ENCODE data around the gene BET1.

Gene BET1

DNA sequence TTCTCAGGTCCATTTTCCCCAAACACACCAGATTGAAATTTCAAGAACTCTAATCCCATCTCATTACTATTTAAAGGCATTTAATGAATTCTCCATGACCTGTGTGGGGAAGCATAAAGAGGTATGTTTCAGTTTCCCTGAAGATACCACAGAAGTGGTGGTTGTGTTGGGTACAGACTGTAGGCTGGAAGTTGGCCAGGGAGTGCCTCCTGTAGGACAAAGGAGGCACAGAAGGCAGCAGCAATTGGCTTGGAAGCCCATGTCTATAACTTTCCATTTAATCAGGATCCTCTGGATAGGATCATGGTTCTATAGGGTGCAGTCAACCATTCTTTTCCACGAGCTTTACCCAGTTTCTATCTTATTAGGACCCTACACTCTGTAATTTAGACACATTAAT lies 8.6 kb upstream of the BET1 start:
- peak; percentile 7 for DNase-seq (ENCODE audit: low read depth)

- no peak for DNase-seq (ENCODE audit: low read depth)
These were observed 7.7 kb upstream of the BET1 start for GRCh38 chr7:94011714-94012353.

DNA sequence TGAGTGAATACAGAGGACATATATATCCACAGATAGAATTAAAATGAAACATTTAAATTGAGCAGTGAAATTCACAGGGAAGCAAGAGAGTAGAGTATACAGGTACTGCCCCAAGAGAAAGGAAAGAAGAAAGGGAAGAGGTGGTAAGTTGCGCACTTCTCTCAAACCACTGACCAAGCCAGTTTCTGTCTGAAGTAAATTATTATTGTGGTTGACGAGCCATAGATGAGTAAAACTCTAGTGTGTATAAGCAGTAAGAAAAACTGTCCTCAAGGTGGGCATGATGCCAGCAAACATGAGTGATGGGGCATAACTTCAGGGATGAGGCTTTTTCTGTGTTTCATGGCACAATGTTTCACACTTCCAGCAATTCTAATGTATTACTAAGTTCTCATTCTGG lies 4.4 kb upstream of the BET1 start:
- peak; percentile 21 for DNase-seq (ENCODE audit: low read depth)

DNA sequence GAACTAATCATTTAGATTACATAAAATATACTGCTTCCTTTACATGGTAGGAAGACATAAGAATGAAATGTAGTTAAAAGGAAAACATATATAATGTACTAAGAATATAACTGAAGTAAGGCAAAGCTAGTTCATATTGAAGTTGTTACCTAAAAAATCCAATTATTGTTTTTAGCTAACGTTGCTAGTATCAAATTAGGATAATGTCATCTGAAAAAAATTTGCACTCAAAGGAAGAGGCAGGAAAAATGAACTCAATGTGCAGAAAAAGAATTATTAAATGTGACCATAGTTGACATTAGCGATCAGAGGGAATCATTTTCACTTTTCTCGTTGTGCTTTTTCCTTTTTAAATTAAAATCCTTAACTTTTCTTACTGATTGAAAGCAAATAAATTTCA lies 1.6 kb upstream of the BET1 start:
- DNase-seq (ENCODE audit: low read depth), result no peak

DNA sequence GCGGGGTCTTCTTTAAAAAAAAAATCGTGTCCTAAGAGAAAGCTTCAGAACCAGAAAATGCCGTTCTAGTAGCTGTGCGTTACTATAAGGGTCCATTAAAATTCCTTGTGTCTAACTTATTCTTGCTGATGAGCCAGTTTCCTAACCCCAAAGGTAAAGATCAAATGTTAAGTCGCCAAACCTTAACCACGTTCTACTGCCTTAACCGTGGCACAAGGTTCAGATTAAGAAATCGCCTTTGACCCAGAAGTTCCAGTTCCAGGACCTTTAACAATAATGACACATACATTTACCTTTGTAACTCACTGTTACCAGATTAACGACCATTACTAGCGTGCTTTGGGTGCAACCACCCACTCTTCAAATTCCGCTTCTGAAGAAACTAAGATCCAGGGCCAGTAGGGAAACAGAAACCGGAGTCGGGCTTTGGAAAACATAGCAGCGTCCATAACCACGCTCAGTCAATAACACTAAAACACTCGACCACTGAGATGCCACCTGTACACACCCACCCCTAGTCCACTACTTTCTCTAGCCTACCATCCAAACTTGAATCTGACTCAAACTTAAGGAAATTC lies 620 bp downstream of the BET1 start:
- peak; percentile 43 for DNase-seq (ENCODE audit: low read depth)

GRCh38 chr7:94001396-94001795 lies 2.8 kb downstream of the BET1 start:
- peak; percentile 57 for DNase-seq (ENCODE audit: low read depth)

- no peak for DNase-seq (ENCODE audit: low read depth)
These were observed 6.3 kb downstream of the BET1 start for GRCh38 chr7:93997868-93998267.

GRCh38 chr7:93992421-93993110 lies 11.6 kb downstream of the BET1 start:
- DNase-seq (ENCODE audit: low read depth), result no peak

DNA sequence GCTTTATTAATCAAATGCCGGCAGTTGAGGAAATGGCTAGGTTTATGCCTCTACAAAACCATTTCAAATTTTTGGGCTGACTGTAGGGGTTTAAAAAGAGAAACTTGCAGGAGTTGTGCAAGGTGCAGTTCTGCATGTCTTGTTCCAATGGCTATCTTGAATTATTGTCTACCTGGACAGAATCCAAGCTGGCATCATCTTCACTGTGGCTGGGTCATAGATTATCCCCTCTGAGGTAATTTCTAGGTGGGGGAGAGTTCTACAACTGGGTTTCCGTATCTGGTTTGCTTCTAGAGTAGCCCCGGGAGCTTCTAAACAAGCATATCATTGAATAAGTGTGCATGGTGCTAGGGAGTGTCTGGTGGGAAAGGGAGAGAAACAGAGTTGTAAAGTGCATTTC lies 16.9 kb downstream of the BET1 start:
- no peak for DNase-seq (ENCODE audit: low read depth)

DNA sequence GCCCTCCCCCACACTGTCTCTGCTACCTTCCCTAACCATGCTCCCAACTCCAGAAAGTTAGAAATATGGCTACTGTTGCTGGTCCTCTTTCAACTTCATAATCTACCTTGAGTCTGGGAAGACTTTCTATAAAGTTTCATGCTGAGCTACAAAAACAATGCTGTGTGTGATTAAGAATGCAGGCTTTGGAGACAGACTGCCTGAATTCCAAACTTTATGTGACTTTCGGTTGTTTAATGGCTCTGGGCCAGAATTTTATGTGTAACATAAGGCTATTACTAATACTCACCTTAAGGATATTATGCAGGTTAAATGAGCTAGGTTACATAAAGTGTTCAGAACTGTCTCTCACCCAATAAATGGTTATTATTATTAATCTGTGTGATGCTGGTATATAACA lies 19.1 kb downstream of the BET1 start:
- peak; percentile 37 for DNase-seq (ENCODE audit: low read depth)

DNA sequence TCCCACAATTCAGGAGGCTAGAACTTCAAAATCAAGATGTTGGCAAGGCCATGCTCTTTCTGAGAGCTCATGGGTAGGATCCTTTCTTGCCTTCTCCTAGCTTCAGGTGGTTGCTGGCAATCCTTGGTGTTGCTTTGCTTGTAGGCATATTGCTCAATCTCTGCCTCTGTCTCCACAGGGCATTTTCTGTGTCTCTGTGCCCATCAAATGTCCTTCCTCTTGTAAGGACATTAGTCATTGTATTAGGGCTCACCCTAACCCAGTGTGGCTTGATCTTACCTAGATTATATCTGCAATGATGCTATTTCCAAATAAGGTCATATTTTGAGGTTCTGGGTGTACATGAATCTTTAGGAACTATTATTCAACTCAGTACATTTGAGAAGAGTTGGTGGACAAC lies 20.1 kb downstream of the BET1 start:
- DNase-seq (ENCODE audit: low read depth), result no peak

GRCh38 chr7:93981480-93981874 lies 22.7 kb downstream of the BET1 start:
- peak; percentile 30 for DNase-seq (ENCODE audit: low read depth)

GRCh38 chr7:93980744-93981479 lies 23.2 kb downstream of the BET1 start:
- DNase-seq (ENCODE audit: low read depth), result peak; percentile 54

GRCh38 chr7:93977211-93977950 lies 26.8 kb downstream of the BET1 start:
- no peak for DNase-seq (ENCODE audit: low read depth)

GRCh38 chr7:93973134-93973533 lies 31.0 kb downstream of the BET1 start:
- DNase-seq (ENCODE audit: low read depth), result peak; percentile 33

GRCh38 chr7:93972029-93972725 lies 32.0 kb downstream of the BET1 start:
- no peak for DNase-seq (ENCODE audit: low read depth)

GRCh38 chr7:93968911-93969620 lies 35.1 kb downstream of the BET1 start:
- peak; percentile 13 for DNase-seq (ENCODE audit: low read depth)

- peak; percentile 8 for DNase-seq (ENCODE audit: low read depth)
These were observed 39.3 kb downstream of the BET1 start for GRCh38 chr7:93964813-93965212.

GRCh38 chr7:93964262-93964661 lies 39.9 kb downstream of the BET1 start:
- no peak for DNase-seq (ENCODE audit: low read depth)

DNA sequence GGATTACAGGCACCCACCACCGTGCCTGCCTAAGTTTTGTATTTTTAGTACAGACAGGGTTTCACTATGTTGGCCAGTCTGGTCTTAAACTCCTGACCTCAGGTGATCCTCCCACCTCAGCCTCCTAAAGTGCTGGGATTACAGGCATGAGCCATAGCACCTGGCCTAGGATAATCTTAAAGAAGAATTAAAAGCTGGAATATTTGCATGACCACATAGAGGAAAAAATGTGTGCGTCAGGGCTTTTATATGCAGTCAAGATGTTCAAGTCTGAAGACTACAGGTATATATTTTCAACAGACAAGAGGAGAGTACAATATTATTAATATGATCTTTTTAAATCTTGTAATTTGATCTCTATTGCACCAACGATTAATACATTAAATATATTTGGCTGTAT lies 43.2 kb downstream of the BET1 start:
- no peak for DNase-seq (ENCODE audit: low read depth)

DNA sequence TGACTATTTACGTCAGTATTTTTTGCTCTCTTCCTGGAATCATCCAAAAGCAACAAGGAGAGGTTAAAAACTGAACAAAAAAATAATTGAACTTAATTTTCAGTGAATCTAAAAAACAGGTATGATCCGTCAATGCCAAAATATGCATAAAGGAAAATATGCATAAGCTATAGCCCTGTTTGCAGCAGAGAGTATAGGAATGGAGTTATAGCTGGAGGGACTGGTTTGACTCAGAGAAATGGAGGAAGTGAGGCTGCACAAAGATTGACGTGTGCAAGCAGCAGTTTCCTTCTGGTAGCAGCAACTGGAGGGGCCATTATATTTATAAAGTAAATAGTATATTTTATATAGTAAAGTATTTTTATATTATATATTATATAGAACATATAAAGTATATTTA lies 45.5 kb downstream of the BET1 start:
- DNase-seq (ENCODE audit: low read depth), result no peak
